ENCODE measurements around the gene NOL4L.

NOL4L gene

DNA sequence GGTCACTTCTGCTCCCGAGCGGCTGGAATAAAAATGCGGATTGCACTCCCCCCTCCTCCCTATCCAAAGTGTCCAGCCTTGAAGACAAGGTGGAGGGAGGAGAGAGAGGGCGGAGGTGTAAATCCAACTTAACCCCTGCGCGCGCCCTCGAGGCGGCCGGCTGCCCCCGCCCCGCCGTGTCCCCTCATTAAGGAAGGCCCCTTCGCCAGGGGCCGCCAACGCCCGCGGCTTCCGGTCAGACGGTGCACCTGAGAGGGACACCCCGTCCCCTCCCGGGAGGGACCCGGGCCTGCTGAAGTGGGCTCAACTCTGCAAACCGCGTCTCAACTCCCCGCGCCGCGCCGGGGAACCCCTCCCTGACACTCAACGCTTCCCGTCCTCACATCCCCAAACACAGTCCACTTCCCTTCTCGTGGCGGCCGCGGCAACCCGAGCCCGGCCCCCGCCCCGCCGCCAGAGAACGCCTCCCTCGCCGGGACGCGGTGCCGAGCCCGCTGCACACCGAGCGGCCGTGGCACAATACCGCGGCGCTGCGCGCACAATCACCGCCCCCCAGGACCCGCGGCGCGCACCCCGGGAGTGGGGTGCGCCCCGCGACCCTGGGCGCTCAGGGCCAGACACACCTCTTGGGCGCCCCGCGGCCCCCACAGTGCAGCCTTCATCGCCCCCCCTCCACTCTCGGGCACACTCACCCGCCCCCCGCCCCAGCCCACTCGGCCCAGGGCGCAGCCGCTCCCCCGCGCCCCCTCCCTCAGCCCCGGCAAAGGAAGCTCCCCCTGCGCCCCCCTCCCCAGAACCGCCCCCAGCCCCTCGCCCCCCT, 102.5 kb downstream of the NOL4L start:
- peaks cover 5% of the 10 kb centered on the region; the same call in 1 of the 2 replicates for H3K27me3 ChIP-seq (ENCODE audit: insufficient read depth, low read length)
- no peaks in the 10 kb centered on the region for H3K36me3 ChIP-seq (ENCODE audit: insufficient read depth, low read length)
- peaks cover 21% of the 10 kb centered on the region for H3K4me1 ChIP-seq (ENCODE audit: insufficient read depth, low read length)
- H3K4me3 ChIP-seq (ENCODE audit: low read length), result peak overlapping the region; percentile 84
- H3K9ac ChIP-seq (ENCODE audit: low read depth, low read length), result peak overlapping the region; percentile 62
- no peaks in the 10 kb centered on the region for H3K9me3 ChIP-seq (ENCODE audit: insufficient read depth, low read depth, low read length)
- peak overlapping the region; percentile 79 for H3K27ac ChIP-seq (ENCODE audit: low read depth, low read length)
- WGBS, result under 1% methylated on average over 66 of the region's 82 CpGs

DNA sequence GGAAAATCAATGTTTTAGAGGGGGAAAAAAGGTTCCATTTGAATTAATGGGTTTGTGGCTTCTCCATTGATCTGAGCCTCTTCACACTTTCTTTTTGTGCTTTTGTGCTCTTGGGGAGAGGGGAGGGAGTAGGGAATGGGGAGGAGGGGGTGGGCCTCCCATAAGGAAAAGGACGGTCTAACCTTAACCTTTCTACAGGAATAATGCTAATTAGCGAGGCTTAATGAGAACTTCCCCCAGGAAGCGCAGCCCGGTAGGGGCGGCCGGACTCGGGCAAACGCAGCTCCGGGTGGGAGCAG, 103.0 kb downstream of the NOL4L start:
- Histone ChIP-seq H3K9me3 (ENCODE audit: insufficient read depth, low read depth, low read length) (no peaks in the 10 kb centered on the region), H3K4me3 (ENCODE audit: low read length) (peak overlapping the region; percentile 84), H3K27me3 (ENCODE audit: insufficient read depth, low read length) (peaks cover 5% of the 10 kb centered on the region; the same call in 1 of the 2 replicates), H3K36me3 (ENCODE audit: insufficient read depth, low read length) (no peaks in the 10 kb centered on the region), H3K9ac (ENCODE audit: low read depth, low read length) (peak overlapping the region; percentile 62), H3K27ac (ENCODE audit: low read depth, low read length) (peak overlapping the region; percentile 79), H3K4me1 (ENCODE audit: insufficient read depth, low read length) (peaks cover 21% of the 10 kb centered on the region)
- 0% methylated on average over 9 of the region's 9 CpGs for WGBS

DNA sequence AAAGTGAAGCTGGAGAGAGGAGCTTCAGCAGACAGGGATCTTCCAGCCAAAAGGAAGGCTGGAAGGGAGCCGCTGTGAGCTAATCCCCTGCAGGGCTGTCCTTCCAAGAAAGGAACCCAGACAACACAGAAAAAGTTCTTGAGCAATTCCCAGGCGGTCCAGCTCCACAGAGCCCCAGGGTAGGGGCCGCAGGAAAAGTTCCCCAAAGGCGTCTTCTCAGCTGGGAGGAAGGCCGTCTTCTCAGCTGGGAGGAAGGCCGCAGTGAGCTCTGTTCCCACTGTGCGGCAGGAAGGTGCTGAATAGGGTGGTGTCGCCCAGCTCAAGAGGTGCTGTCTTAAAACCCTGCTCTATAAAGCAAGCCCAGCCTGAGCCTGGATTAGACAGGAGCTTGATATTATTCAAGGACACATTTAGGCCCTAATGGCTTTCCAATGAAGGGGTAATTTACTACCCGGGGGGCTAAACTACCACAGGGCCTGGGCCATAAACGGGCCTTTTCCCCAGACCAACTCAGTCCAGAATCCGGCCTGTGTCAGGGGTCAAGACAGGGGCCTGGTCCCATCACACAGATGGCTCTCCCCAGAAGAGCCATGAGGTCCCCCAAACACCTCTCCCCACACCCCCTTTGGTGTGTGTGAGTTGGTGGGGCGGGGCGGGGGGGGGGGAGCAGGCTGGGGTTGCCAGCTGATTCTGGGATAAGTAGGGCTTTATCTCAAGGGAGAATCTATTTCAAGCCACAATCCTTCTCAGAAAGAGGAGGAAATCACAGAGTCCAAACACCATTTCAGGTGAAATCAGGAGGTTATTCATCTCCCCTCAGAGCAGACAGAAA, 103.6 kb downstream of the NOL4L start:
- Histone ChIP-seq H3K27me3 (ENCODE audit: insufficient read depth, low read length) (peaks cover 5% of the 10 kb centered on the region; the same call in 1 of the 2 replicates), H3K9me3 (ENCODE audit: insufficient read depth, low read depth, low read length) (no peaks in the 10 kb centered on the region), H3K27ac (ENCODE audit: low read depth, low read length) (peak overlapping the region; percentile 79; the same call in 1 of the 2 replicates), H3K9ac (ENCODE audit: low read depth, low read length) (no peak overlapping the region), H3K4me1 (ENCODE audit: insufficient read depth, low read length) (peaks cover 27% of the 10 kb centered on the region), H3K36me3 (ENCODE audit: insufficient read depth, low read length) (no peaks in the 10 kb centered on the region), H3K4me3 (ENCODE audit: low read length) (peak overlapping the region; percentile 84)
- 22% methylated on average over 11 of the region's 13 CpGs for WGBS

GRCh38 chr20:32480371-32481241, 104.5 kb downstream of the NOL4L start:
- Histone ChIP-seq H3K4me3 (ENCODE audit: low read length) (peak overlapping the region; percentile 84; the same call in 1 of the 2 replicates), H3K36me3 (ENCODE audit: insufficient read depth, low read length) (no peaks in the 10 kb centered on the region), H3K4me1 (ENCODE audit: insufficient read depth, low read length) (peaks cover 36% of the 10 kb centered on the region), H3K9ac (ENCODE audit: low read depth, low read length) (no peak overlapping the region), H3K27me3 (ENCODE audit: insufficient read depth, low read length) (no peaks in the 10 kb centered on the region; the same call in 1 of the 2 replicates), H3K27ac (ENCODE audit: low read depth, low read length) (no peak overlapping the region), H3K9me3 (ENCODE audit: insufficient read depth, low read depth, low read length) (no peaks in the 10 kb centered on the region)
- 79% methylated on average over 12 of the region's 12 CpGs for WGBS

GRCh38 chr20:32479697-32480171, 105.4 kb downstream of the NOL4L start:
- no peaks in the 10 kb centered on the region for H3K36me3 ChIP-seq (ENCODE audit: insufficient read depth, low read length)
- WGBS, result 74% methylated on average over 2 of the region's 2 CpGs
- H3K9ac ChIP-seq (ENCODE audit: low read depth, low read length), result no peak overlapping the region

DNA sequence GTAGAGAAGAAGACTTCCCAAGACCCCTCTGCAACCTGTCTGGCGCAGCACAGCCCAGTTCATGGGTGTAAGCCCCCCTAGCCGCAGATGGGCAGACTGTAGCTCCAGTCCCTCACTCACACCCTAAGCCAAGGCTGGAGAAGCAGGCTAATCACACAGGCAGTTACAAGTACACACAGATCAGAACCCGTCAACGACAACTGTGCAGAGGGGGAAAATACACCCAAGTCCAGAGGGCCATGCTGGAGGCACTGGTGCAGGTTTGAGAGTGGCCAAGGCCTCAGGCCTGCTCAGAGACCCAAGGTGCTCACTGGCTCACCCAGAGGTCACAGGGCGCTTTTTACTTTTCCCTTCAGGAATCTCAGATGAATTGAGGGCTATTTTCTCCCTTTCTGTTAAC, 106.1 kb downstream of the NOL4L start:
- Histone ChIP-seq H3K36me3 (ENCODE audit: insufficient read depth, low read length) (peaks cover 5% of the 10 kb centered on the region), H3K27me3 (ENCODE audit: insufficient read depth, low read length) (no peaks in the 10 kb centered on the region), H3K4me3 (ENCODE audit: low read length) (no peak overlapping the region), H3K9ac (ENCODE audit: low read depth, low read length) (no peak overlapping the region), H3K9me3 (ENCODE audit: insufficient read depth, low read depth, low read length) (no peaks in the 10 kb centered on the region), H3K27ac (ENCODE audit: low read depth, low read length) (no peak overlapping the region), H3K4me1 (ENCODE audit: insufficient read depth, low read length) (peaks cover 48% of the 10 kb centered on the region)
- 93% methylated on average over 5 of the region's 5 CpGs for WGBS

More at GRCh38 chr20:32479697-32480171, 105.4 kb downstream of the NOL4L start:
- Histone ChIP-seq H3K9me3 (ENCODE audit: insufficient read depth, low read depth, low read length) (no peaks in the 10 kb centered on the region), H3K27ac (ENCODE audit: low read depth, low read length) (no peak overlapping the region), H3K4me1 (ENCODE audit: insufficient read depth, low read length) (peaks cover 44% of the 10 kb centered on the region), H3K4me3 (ENCODE audit: low read length) (no peak overlapping the region), H3K27me3 (ENCODE audit: insufficient read depth, low read length) (no peaks in the 10 kb centered on the region)

DNA sequence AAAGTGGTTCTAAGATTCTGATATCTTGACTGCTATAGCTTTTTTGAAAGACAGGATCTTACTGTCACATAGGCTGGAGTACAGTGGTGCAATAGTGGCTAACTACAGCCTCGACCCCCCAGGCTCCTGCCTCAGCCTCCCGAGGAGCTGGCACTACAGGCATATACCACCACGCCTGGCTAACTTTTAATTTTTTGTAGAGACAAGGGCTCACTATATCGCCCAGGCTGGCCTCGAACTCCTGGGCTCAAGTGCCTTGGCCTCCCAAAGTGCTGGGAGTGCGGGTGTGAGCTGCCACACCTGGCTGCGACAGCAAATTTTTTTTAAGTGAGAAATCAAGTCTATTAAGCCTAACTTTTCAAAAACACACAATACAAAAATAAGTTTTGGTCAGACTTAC, 106.6 kb downstream of the NOL4L start:
- Histone ChIP-seq H3K27me3 (ENCODE audit: insufficient read depth, low read length) (no peaks in the 10 kb centered on the region), H3K9me3 (ENCODE audit: insufficient read depth, low read depth, low read length) (no peaks in the 10 kb centered on the region), H3K36me3 (ENCODE audit: insufficient read depth, low read length) (peaks cover 9% of the 10 kb centered on the region), H3K4me1 (ENCODE audit: insufficient read depth, low read length) (peaks cover 52% of the 10 kb centered on the region), H3K27ac (ENCODE audit: low read depth, low read length) (no peak overlapping the region), H3K9ac (ENCODE audit: low read depth, low read length) (no peak overlapping the region), H3K4me3 (ENCODE audit: low read length) (no peak overlapping the region)
- WGBS, result 93% methylated on average over 7 of the region's 7 CpGs

- peaks cover 9% of the 10 kb centered on the region for H3K36me3 ChIP-seq (ENCODE audit: insufficient read depth, low read length)
- no peaks in the 10 kb centered on the region for H3K9me3 ChIP-seq (ENCODE audit: insufficient read depth, low read depth, low read length)
- no peak overlapping the region for H3K4me3 ChIP-seq (ENCODE audit: low read length)
- H3K9ac ChIP-seq (ENCODE audit: low read depth, low read length), result no peak overlapping the region
- H3K27me3 ChIP-seq (ENCODE audit: insufficient read depth, low read length), result no peaks in the 10 kb centered on the region
- WGBS, result 92% methylated on average over 11 of the region's 11 CpGs
- no peak overlapping the region for H3K27ac ChIP-seq (ENCODE audit: low read depth, low read length)
- peaks cover 53% of the 10 kb centered on the region for H3K4me1 ChIP-seq (ENCODE audit: insufficient read depth, low read length)
Measured at GRCh38 chr20:32477594-32478512, 107.3 kb downstream of the NOL4L start.

GRCh38 chr20:32476684-32477593, 108.2 kb downstream of the NOL4L start:
- Histone ChIP-seq H3K4me1 (ENCODE audit: insufficient read depth, low read length) (peaks cover 53% of the 10 kb centered on the region), H3K4me3 (ENCODE audit: low read length) (no peak overlapping the region), H3K36me3 (ENCODE audit: insufficient read depth, low read length) (peaks cover 14% of the 10 kb centered on the region), H3K27ac (ENCODE audit: low read depth, low read length) (no peak overlapping the region), H3K9me3 (ENCODE audit: insufficient read depth, low read depth, low read length) (no peaks in the 10 kb centered on the region), H3K27me3 (ENCODE audit: insufficient read depth, low read length) (no peaks in the 10 kb centered on the region), H3K9ac (ENCODE audit: low read depth, low read length) (no peak overlapping the region)
- 86% methylated on average over 22 of the region's 22 CpGs for WGBS

All from HUES64 (cell line).